ENCODE measurements around the gene ACSF3. TPM values are rescaled to one million over a fixed set of nuclear protein-coding genes. Genes with fewer than 3 reads are reported as not detected.
A peak's percentile ranks its signal among the peaks of the same experiment; 100 is the strongest.

Gene ACSF3
- total RNA-seq, 1 donor from 2014 or later: 35.7 TPM

- Mint-ChIP-seq H3K9me3 (peaks cover 10% of the 10 kb centered on the region), H3K27ac (no peak overlapping the region), H3K36me3 (peaks cover 6% of the 10 kb centered on the region), H3K4me1 (peaks cover 3% of the 10 kb centered on the region), H3K4me3 (peak overlapping the region; percentile 52), H3K27me3 (ENCODE audit: low read depth) (peaks cover 66% of the 10 kb centered on the region)
- no peak for DNase-seq (ENCODE audit: low spot score in 2 of 2, unreplicated experiment in 2 of 2)
- TF ChIP-seq CTCF (IDR thresholded peaks at IDR 0.05; ENCODE audit: unreplicated experiment): no peak
Observed at GRCh38 chr16:89200850-89201411, 107.3 kb downstream of the ACSF3 start.

GRCh38 chr16:89201439-89202377 is 108.1 kb downstream of the ACSF3 start:
- H3K9me3 Mint-ChIP-seq: peaks cover 10% of the 10 kb centered on the region
- peak overlapping the region; percentile 57 for H3K4me3 Mint-ChIP-seq
- peaks cover 6% of the 10 kb centered on the region for H3K36me3 Mint-ChIP-seq
- H3K27me3 Mint-ChIP-seq (ENCODE audit: low read depth): peaks cover 73% of the 10 kb centered on the region
- DNase-seq (ENCODE audit: low spot score in 2 of 2, unreplicated experiment in 2 of 2): peak; percentile 84 to 89
- H3K4me1 Mint-ChIP-seq: peaks cover 3% of the 10 kb centered on the region
- H3K27ac Mint-ChIP-seq: no peak overlapping the region
- no peak for TF ChIP-seq CTCF (IDR thresholded peaks at IDR 0.05; ENCODE audit: unreplicated experiment)

- H3K27ac Mint-ChIP-seq: no peak overlapping the region
- DNase-seq (ENCODE audit: low spot score in 2 of 2, unreplicated experiment in 2 of 2): no peak
Observed at GRCh38 chr16:89202422-89203215, 109.0 kb downstream of the ACSF3 start.

More at GRCh38 chr16:89202422-89203215, 109.0 kb downstream of the ACSF3 start:
- Mint-ChIP-seq H3K36me3 (peaks cover 6% of the 10 kb centered on the region), H3K9me3 (peaks cover 10% of the 10 kb centered on the region), H3K27me3 (ENCODE audit: low read depth) (peaks cover 75% of the 10 kb centered on the region), H3K4me3 (peak overlapping the region; percentile 57), H3K4me1 (peaks cover 3% of the 10 kb centered on the region)
- TF ChIP-seq CTCF (IDR thresholded peaks at IDR 0.05; ENCODE audit: unreplicated experiment): no peak

Other genes with a start within 250 kb of the ACSF3 start
- 41.3 to 44.7 TPM (median 42.4 TPM) in 3 replicates for gene GALNS, start 236.9 kb upstream of the ACSF3 start, total RNA-seq
- gene TRAPPC2L, start 236.7 kb upstream of the ACSF3 start, total RNA-seq: 88.2 to 101 TPM (median 96.3 TPM) in 3 replicates
- 0.22 to 0.41 TPM (median 0.40 TPM) in 3 replicates for gene PABPN1L, start 227.2 kb upstream of the ACSF3 start, total RNA-seq
- 10.1 to 11.5 TPM (median 10.1 TPM) in 3 replicates for gene CBFA2T3, start 116.6 kb upstream of the ACSF3 start, total RNA-seq
- 0.18 to 0.24 TPM (median 0.20 TPM) in 3 replicates for gene CDH15, start 77.9 kb downstream of the ACSF3 start, total RNA-seq
- 1.1 to 1.7 TPM (median 1.1 TPM) in 3 replicates for gene SLC22A31, start 106.7 kb downstream of the ACSF3 start, total RNA-seq
- gene ZNF778, start 123.9 kb downstream of the ACSF3 start, total RNA-seq: 8.9 to 12.5 TPM (median 10.4 TPM) in 3 replicates